RKO (cell line): ENCODE results near the gene TENM4.
A peak's percentile ranks its signal among the peaks of the same experiment; 100 is the strongest.
"Not testable (repeated sequence)": the region's sequence is repeated elsewhere in the genome, so short reads cannot be mapped to it uniquely, and the experiment has no call there.

Experiments
- DNase-seq: peaks from one replicate; pipeline ENCODE4 v3.0.0-alpha.2; 2016; ENCODE audit warnings: low spot score

Gene TENM4

GRCh38 chr11:79206951-79207350 is 233.9 kb downstream of the TENM4 start:
- no peak for DNase-seq

- DNase-seq: no peak
These were observed 235.0 kb downstream of the TENM4 start for GRCh38 chr11:79205786-79206185.

- no peak for DNase-seq
These were observed 239.0 kb downstream of the TENM4 start for GRCh38 chr11:79201677-79202347.

GRCh38 chr11:79200398-79201070 is 240.3 kb downstream of the TENM4 start:
- DNase-seq: no peak

GRCh38 chr11:79199729-79200354 is 241.0 kb downstream of the TENM4 start:
- no peak for DNase-seq

- DNase-seq: peak; percentile 2
These were observed 242.0 kb downstream of the TENM4 start for GRCh38 chr11:79198898-79199250.

- DNase-seq: no peak
These were observed 242.5 kb downstream of the TENM4 start for GRCh38 chr11:79198203-79198897.

GRCh38 chr11:79196950-79197349 is 243.9 kb downstream of the TENM4 start:
- DNase-seq: no peak

GRCh38 chr11:79195209-79195608 is 245.6 kb downstream of the TENM4 start:
- DNase-seq: no peak

GRCh38 chr11:79193663-79194310 is 247.0 kb downstream of the TENM4 start:
- no peak for DNase-seq

- DNase-seq: no peak
These were observed 248.0 kb downstream of the TENM4 start for GRCh38 chr11:79192836-79193235.

- DNase-seq: not testable (repeated sequence)
These were observed 249.1 kb downstream of the TENM4 start for GRCh38 chr11:79191716-79192115.

GRCh38 chr11:79190553-79190952 is 250.3 kb downstream of the TENM4 start:
- DNase-seq: not testable (repeated sequence)

GRCh38 chr11:79189601-79190000 is 251.2 kb downstream of the TENM4 start:
- no peak for DNase-seq

GRCh38 chr11:79189055-79189454 is 251.8 kb downstream of the TENM4 start:
- no peak for DNase-seq

GRCh38 chr11:79186669-79187068 is 254.2 kb downstream of the TENM4 start:
- DNase-seq: no peak

- DNase-seq: no peak
These were observed 255.5 kb downstream of the TENM4 start for GRCh38 chr11:79185351-79185750.

GRCh38 chr11:79184285-79184684 is 256.5 kb downstream of the TENM4 start:
- no peak for DNase-seq

- no peak for DNase-seq
These were observed 258.0 kb downstream of the TENM4 start for GRCh38 chr11:79182794-79183193.

- no peak for DNase-seq
These were observed 261.7 kb downstream of the TENM4 start for GRCh38 chr11:79179087-79179486.

GRCh38 chr11:79174045-79175008 is 266.5 kb downstream of the TENM4 start:
- no peak for DNase-seq
